IMR-90 (cell line): ENCODE measurements around the gene MAP3K13. TPM values are rescaled to one million over a fixed set of nuclear protein-coding genes. Genes with fewer than 3 reads are reported as not detected.

Experiments
- ATAC-seq: fragments of 200-7000 bp; cut with Tn5 transposase; 2 replicates; pipeline ENCODE4 v1.9.1; 2020; ENCODE audit warnings: low read depth, mild to moderate bottlenecking, moderate library complexity
- BruUV-seq: library from RNA; stranded (reverse); fragments of 400-500 nt; replicated peaks from 2 replicates; lab custom pipeline; 2021; lab: Mats Ljungman, UMichigan
- CTCF ChIA-PET: fragments of 300-600 bp; formaldehyde crosslinking; extraction: SDS; loops from one replicate; lab custom pipeline; 2021; ENCODE audit warnings: antibody characterized with exemption; lab: Yijun Ruan, JAX
- POLR2A ChIA-PET: fragments of 300-600 bp; sonication (Branson Sonifier 250); formaldehyde crosslinking; loops from one replicate; lab custom pipeline; 2022; ENCODE audit warnings: antibody characterized with exemption; ENCODE audit not compliant: unreplicated experiment; lab: Charles Lee
- DNase-seq: peaks from one replicate; pipeline ENCODE4 v3.0.0; 2013
- H2AFZ ChIP-seq: replicated peaks from 2 replicates; pipeline ENCODE3; 2013; ENCODE audit warnings: low read length, mild to moderate bottlenecking; ENCODE audit not compliant: poor library complexity
- H2AK5ac ChIP-seq: 2 replicates; pipeline ENCODE4 v1.6.1; 2013; ENCODE audit warnings: low read depth, low read length, inconsistent platforms
- H2AK9ac ChIP-seq: replicated peaks from 2 replicates; pipeline ENCODE3; 2013; ENCODE audit warnings: mild to moderate bottlenecking, low read depth, low read length, moderate library complexity; ENCODE audit not compliant: poor library complexity
- H2BK120ac ChIP-seq: 2 replicates; pipeline ENCODE4 v1.6.1; 2013; ENCODE audit warnings: low read depth, low read length, inconsistent platforms
- H2BK15ac ChIP-seq: 3 replicates; pipeline ENCODE4 v1.6.1; 2013; ENCODE audit warnings: low read depth, low read length, inconsistent platforms
- H2BK20ac ChIP-seq: 2 replicates; pipeline ENCODE4 v1.6.1; 2013; ENCODE audit warnings: low read depth, mild to moderate bottlenecking, inconsistent platforms, low read length, moderate library complexity
- H2BK5ac ChIP-seq: 2 replicates; pipeline ENCODE4 v1.6.1; 2013; ENCODE audit warnings: mild to moderate bottlenecking, low read depth, low read length, inconsistent platforms; ENCODE audit not compliant: poor library complexity, severe bottlenecking
- H3K14ac ChIP-seq: replicated peaks from 2 replicates; pipeline ENCODE4 v1.6.1; 2013; ENCODE audit warnings: low read depth, low read length, inconsistent platforms
- H3K18ac ChIP-seq: 2 replicates; pipeline ENCODE4 v1.6.1; 2013; ENCODE audit warnings: low read depth, low read length, control low read depth
- H3K23ac ChIP-seq: 2 replicates; pipeline ENCODE4 v1.6.1; 2013; ENCODE audit warnings: low read depth, low read length, inconsistent platforms
- H3K27ac ChIP-seq: 2 replicates; pipeline ENCODE4 v1.5.1; 2013; ENCODE audit warnings: mild to moderate bottlenecking, control low read depth, low read length; ENCODE audit not compliant: insufficient read depth
- H3K27me3 ChIP-seq: 2 replicates; pipeline ENCODE4 v1.6.1; 2013; ENCODE audit warnings: low read length; ENCODE audit not compliant: control insufficient read depth, insufficient read depth
- H3K36me3 ChIP-seq: 2 replicates; pipeline ENCODE4 v1.6.1; 2013; ENCODE audit warnings: low read length, mixed read lengths; ENCODE audit not compliant: control insufficient read depth, insufficient read depth
- H3K4ac ChIP-seq: 2 replicates; pipeline ENCODE4 v1.6.1; 2013; ENCODE audit warnings: low read depth, low read length, inconsistent platforms
- H3K4me1 ChIP-seq: 2 replicates; pipeline ENCODE4 v1.6.1; 2013; ENCODE audit warnings: low read length, mixed read lengths; ENCODE audit not compliant: control insufficient read depth, insufficient read depth
- H3K4me2 ChIP-seq: 2 replicates; pipeline ENCODE4 v1.6.1; 2013; ENCODE audit warnings: low read depth, mild to moderate bottlenecking, control low read depth, low read length, moderate library complexity
- H3K4me3 ChIP-seq: 2 replicates; pipeline ENCODE4 v1.5.1; 2013; ENCODE audit warnings: low read depth, mild to moderate bottlenecking, control low read depth, low read length, moderate library complexity; ENCODE audit not compliant: insufficient read depth
- H3K56ac ChIP-seq: 2 replicates; pipeline ENCODE4 v1.6.1; 2013; ENCODE audit warnings: low read length, inconsistent platforms; ENCODE audit not compliant: insufficient read depth; ENCODE audit errors: extremely low read depth
- H3K79me1 ChIP-seq, 2 experiments: 2 replicates each; pipeline ENCODE4 v1.6.1; 2013; ENCODE audit warnings: low read length in 2 of 2, inconsistent platforms in 1 of 2, low read depth in 1 of 2
- H3K9ac ChIP-seq: 2 replicates; pipeline ENCODE4 v1.6.1; 2013; ENCODE audit warnings: low read depth, low read length, control low read depth
- H3K9me1 ChIP-seq: 2 replicates; pipeline ENCODE4 v1.6.1; 2013; ENCODE audit warnings: low read length, inconsistent platforms; ENCODE audit not compliant: insufficient read depth
- H3K9me3 ChIP-seq: 2 replicates; pipeline ENCODE4 v1.6.1; 2013; ENCODE audit warnings: low read length; ENCODE audit not compliant: control insufficient read depth, insufficient read depth
- H4K20me1 ChIP-seq: 2 replicates; pipeline ENCODE4 v1.6.1; 2013; ENCODE audit warnings: low read length, inconsistent platforms; ENCODE audit not compliant: insufficient read depth
- H4K5ac ChIP-seq: 2 replicates; pipeline ENCODE4 v1.6.1; 2013; ENCODE audit warnings: mild to moderate bottlenecking, low read depth, low read length, control low read depth
- H4K8ac ChIP-seq, 2 experiments: 2 replicates each; pipeline ENCODE4 v1.6.1; 2013; ENCODE audit warnings: low read depth in 2 of 2, low read length in 2 of 2, control low read depth in 1 of 2, inconsistent platforms in 1 of 2
- H4K91ac ChIP-seq: 2 replicates; pipeline ENCODE4 v1.6.1; 2013; ENCODE audit warnings: low read depth, low read length, inconsistent platforms; ENCODE audit not compliant: insufficient read depth
- BHLHE40 ChIP-seq: fragments of 150-350 bp; IDR thresholded peaks from 2 replicates; pipeline ENCODE4 v1.6.1; 2016; ENCODE audit warnings: mild to moderate bottlenecking, low read depth, low read length
- CEBPB ChIP-seq: IDR thresholded peaks from 2 replicates; pipeline ENCODE4 v1.6.1; 2012; ENCODE audit warnings: low read depth, low read length, improper control_type of control experiment
- CHD1 ChIP-seq: IDR thresholded peaks from 2 replicates; pipeline ENCODE4 v1.6.1; 2012; ENCODE audit warnings: low read depth, low read length, improper control_type of control experiment
- CTCF ChIP-seq: conservative IDR thresholded peaks from 2 replicates; pipeline ENCODE4 v1.5.1; 2012; ENCODE audit warnings: mild to moderate bottlenecking, low read depth, low read length, improper control_type of control experiment
- FOS ChIP-seq: fragments of 150-350 bp; IDR thresholded peaks from 2 replicates; pipeline ENCODE4 v1.6.1; 2016; ENCODE audit warnings: low read depth, low read length
- MAFK ChIP-seq: IDR thresholded peaks from 2 replicates; pipeline ENCODE4 v1.6.1; 2012; ENCODE audit warnings: low read depth, low read length, improper control_type of control experiment
- MAZ ChIP-seq: IDR thresholded peaks from 2 replicates; pipeline ENCODE4 v1.6.1; 2012; ENCODE audit warnings: low read depth, mild to moderate bottlenecking, low read length, improper control_type of control experiment, moderate library complexity, borderline replicate concordance
- MXI1 ChIP-seq: IDR thresholded peaks from 2 replicates; pipeline ENCODE4 v1.6.1; 2012; ENCODE audit warnings: low read depth, mild to moderate bottlenecking, low read length, moderate library complexity, borderline replicate concordance
- NFE2L2 ChIP-seq: fragments of 150-350 bp; IDR thresholded peaks from 2 replicates; pipeline ENCODE4 v1.6.1; 2016; ENCODE audit warnings: low read depth, mild to moderate bottlenecking, low read length
- POLR2A ChIP-seq: IDR thresholded peaks from 2 replicates; pipeline ENCODE4 v1.6.1; 2012; ENCODE audit warnings: mild to moderate bottlenecking, low read depth, low read length
- RAD21 ChIP-seq: IDR thresholded peaks from 2 replicates; pipeline ENCODE4 v1.6.1; 2012; ENCODE audit warnings: low read length, improper control_type of control experiment
- RCOR1 ChIP-seq: IDR thresholded peaks from 2 replicates; pipeline ENCODE4 v1.6.1; 2012; ENCODE audit warnings: mild to moderate bottlenecking, low read length, improper control_type of control experiment; ENCODE audit not compliant: insufficient replicate concordance
- RFX5 ChIP-seq: IDR thresholded peaks from 2 replicates; pipeline ENCODE4 v1.8.0; 2012; ENCODE audit warnings: low read depth, mild to moderate bottlenecking, low read length, moderate library complexity
- SMC3 ChIP-seq: fragments of 150-350 bp; IDR thresholded peaks from 2 replicates; pipeline ENCODE4 v1.6.1; 2016; ENCODE audit warnings: low read depth, mild to moderate bottlenecking, antibody characterized with exemption, low read length, moderate library complexity
- USF2 ChIP-seq: fragments of 150-350 bp; IDR thresholded peaks from 2 replicates; pipeline ENCODE4 v1.6.1; 2017; ENCODE audit warnings: mild to moderate bottlenecking, antibody characterized with exemption, low read length, low read depth
- WGBS, 2 experiments: methylation state at CpG; one replicate each; pipeline versions ENCODE4 v1.1.5 to v1.1.7; 2013; ENCODE audit warnings: missing lambda C conversion rate in 2 of 2; ENCODE audit not compliant: insufficient read length in 1 of 2; ENCODE audit errors: extremely low coverage in 2 of 2; 5-methylcytosine and 5-hydroxymethylcytosine counted together
- dilution Hi-C: fragments of 300-500 bp; cut with HindIII; formaldehyde crosslinking; loops from one replicate; pipeline ENCODE4 v1.14.3; 2018; ENCODE audit warnings: low sequenced_read_pairs; ENCODE audit not compliant: unreplicated experiment
- in situ Hi-C: fragments of 300-500 bp; cut with MboI; formaldehyde crosslinking; loops from 3 replicates; pipeline ENCODE4 v1.14.3; 2019; ENCODE audit warnings: low sequenced_read_pairs, inconsistent platforms, mixed read lengths
- intact Hi-C: fragments of 100-400 bp; cut with micrococcal nuclease; formaldehyde crosslinking; loops from 2 replicates; pipeline ENCODE4 v1.10.0; 2022
- polyA plus RNA-seq, 3 experiments: library from polyadenylated mRNA; depleted of rRNA; stranded (reverse); fragments of >200 nt; gene quantifications; 2 replicates each; pipeline ENCODE4 v1.2.3, GENCODE V29; 2012; ENCODE audit warnings: low replicate concordance in 1 of 3
- total RNA-seq: library from RNA; depleted of rRNA; stranded (reverse); fragments of >200 nt; gene quantifications from 2 replicates; pipeline ENCODE4 v1.2.3, GENCODE V29; 2012
- TF ChIP-seq, protein P1 (sequence below): fragments of 150-350 bp; IDR thresholded peaks from 2 replicates; pipeline ENCODE4 v1.6.1; 2016; ENCODE audit warnings: low read depth, mild to moderate bottlenecking, low read length, moderate library complexity, borderline replicate concordance

The MAP3K13 gene
- total and polyA plus RNA-seq, 2 of the 4 experiments (the other 2 are of a cell fraction) = 9.9 to 17.6 TPM

DNA sequence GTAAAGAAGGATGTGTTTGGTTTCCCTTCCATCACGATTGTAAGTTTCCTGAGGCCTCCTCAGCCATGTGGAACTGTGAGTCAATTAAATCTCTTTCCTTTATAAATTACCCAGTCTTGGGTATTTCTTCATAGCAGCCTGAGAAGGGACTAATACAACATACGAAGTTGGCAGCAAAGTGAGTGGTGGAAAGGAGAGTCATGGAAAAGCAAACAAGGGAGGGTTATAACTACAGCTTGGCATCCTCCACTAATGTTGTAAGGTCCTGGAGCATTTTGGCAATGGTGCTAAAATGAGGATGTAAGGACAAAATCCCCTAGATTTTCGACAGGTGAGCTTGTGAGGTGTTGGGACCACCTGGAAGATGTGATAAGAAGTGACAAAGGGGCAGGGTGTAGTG, 141.7 kb downstream of the MAP3K13 start:
- Histone ChIP-seq H2BK120ac (no peak overlapping the region), H3K23ac (no peak overlapping the region), H3K9me1 (no peaks in the 10 kb centered on the region), H2AK9ac (no peak overlapping the region), H2AFZ (no peak overlapping the region), H3K56ac (no peak overlapping the region), H3K9ac (no peak overlapping the region), H4K5ac (no peak overlapping the region), H3K18ac (no peak overlapping the region), H3K4me2 (no peak overlapping the region), H3K27ac (no peak overlapping the region), H3K9me3 (no peaks in the 10 kb centered on the region), H3K79me1 (no peaks in the 10 kb centered on the region), H4K20me1 (no peaks in the 10 kb centered on the region), H3K4ac (no peak overlapping the region), H3K4me1 (no peaks in the 10 kb centered on the region), H3K36me3 (no peaks in the 10 kb centered on the region), H3K27me3 (peaks cover 19% of the 10 kb centered on the region), H3K14ac (no peak overlapping the region), H2BK5ac (no peak overlapping the region), H2BK15ac (no peak overlapping the region), H2BK20ac (no peak overlapping the region), H2AK5ac (no peak overlapping the region), H4K8ac (no peak overlapping the region), H4K91ac (no peak overlapping the region), H3K4me3 (no peak overlapping the region)
- WGBS, 2 experiments = no CpG with 5 or more reads among the region's 3 CpGs
- ATAC-seq (no peak), DNase-seq (no peak)
- ChIA-PET POLR2A (no interaction called here), CTCF (interaction anchor here (0.6 kb wide), 2 partner anchors 16 to 74 kb away, joined by 3 to 5 read pairs; no protein-coding TSS in a partner anchor)
- dilution Hi-C loops (no loop called here), intact Hi-C loops (no loop called here), in situ Hi-C loops (no loop called here)
- no peak for TF ChIP-seq BHLHE40
- TF ChIP-seq RCOR1 = no peak
- no peak for TF ChIP-seq CEBPB
- no peak for TF ChIP-seq NFE2L2
- TF ChIP-seq FOS = no peak
- no peak for TF ChIP-seq POLR2A
- TF ChIP-seq SMC3 = no peak
- no peak for TF ChIP-seq MXI1
- no peak for TF ChIP-seq CTCF
- no peak for TF ChIP-seq USF2
- TF ChIP-seq CHD1 = no peak
- TF ChIP-seq MAFK = no peak
- TF ChIP-seq, protein P1, sequence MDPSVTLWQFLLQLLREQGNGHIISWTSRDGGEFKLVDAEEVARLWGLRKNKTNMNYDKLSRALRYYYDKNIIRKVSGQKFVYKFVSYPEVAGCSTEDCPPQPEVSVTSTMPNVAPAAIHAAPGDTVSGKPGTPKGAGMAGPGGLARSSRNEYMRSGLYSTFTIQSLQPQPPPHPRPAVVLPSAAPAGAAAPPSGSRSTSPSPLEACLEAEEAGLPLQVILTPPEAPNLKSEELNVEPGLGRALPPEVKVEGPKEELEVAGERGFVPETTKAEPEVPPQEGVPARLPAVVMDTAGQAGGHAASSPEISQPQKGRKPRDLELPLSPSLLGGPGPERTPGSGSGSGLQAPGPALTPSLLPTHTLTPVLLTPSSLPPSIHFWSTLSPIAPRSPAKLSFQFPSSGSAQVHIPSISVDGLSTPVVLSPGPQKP = no peak
- TF ChIP-seq RFX5 = no peak
- no peak for TF ChIP-seq RAD21
- TF ChIP-seq MAZ = no peak
- no TSS peak for BruUV-seq
